HepG2 (cell line): ENCODE data around the gene PLCXD1. TPM values are rescaled to one million over a fixed set of nuclear protein-coding genes. Genes with fewer than 3 reads are reported as not detected.

Source experiments
- FLYWCH1 ChIP-seq: sonication (generic); formaldehyde crosslinking; IDR thresholded peaks from 2 replicates; pipeline ENCODE4 v1.8.1; 2023; ENCODE audit warnings: mild to moderate bottlenecking, missing genetic modification reagents
- FOXK1 ChIP-seq: sonication (generic); formaldehyde crosslinking; IDR thresholded peaks from 2 replicates; pipeline ENCODE4 v1.4.0; 2020; ENCODE audit warnings: low read depth, missing genetic modification reagents, borderline replicate concordance
- HMG20B ChIP-seq: conservative IDR thresholded peaks from 2 replicates; pipeline ENCODE4 v1.6.1; 2016; ENCODE audit warnings: missing genetic modification reagents, missing compliant biosample characterization
- MTA3 ChIP-seq: sonication (generic); formaldehyde crosslinking; IDR thresholded peaks from 2 replicates; pipeline ENCODE4 v1.4.0; 2020; ENCODE audit warnings: missing genetic modification reagents
- PHF20 ChIP-seq: sonication (generic); formaldehyde crosslinking; IDR thresholded peaks from 2 replicates; pipeline ENCODE4 v1.5.0; 2020; ENCODE audit warnings: mild to moderate bottlenecking, missing genetic modification reagents
- RARA ChIP-seq: IDR thresholded peaks from 2 replicates; pipeline ENCODE4 v1.6.1; 2016; ENCODE audit warnings: missing genetic modification reagents, missing compliant biosample characterization
- REPIN1 ChIP-seq: sonication (generic); formaldehyde crosslinking; IDR thresholded peaks from 2 replicates; pipeline ENCODE4 v1.8.0; 2022; ENCODE audit warnings: missing genetic modification reagents, low read depth, mild to moderate bottlenecking, borderline replicate concordance
- SRF ChIP-seq: IDR thresholded peaks from 2 replicates; pipeline ENCODE4 v1.6.1; 2011; ENCODE audit warnings: mild to moderate bottlenecking, low read depth, low read length, moderate library complexity
- TARDBP ChIP-seq: sonication (generic); formaldehyde crosslinking; IDR thresholded peaks from 2 replicates; pipeline ENCODE4 v1.8.0; 2022; ENCODE audit warnings: mild to moderate bottlenecking, missing genetic modification reagents
- THAP11 ChIP-seq: IDR thresholded peaks from 2 replicates; pipeline ENCODE4 v1.6.1; 2016; ENCODE audit warnings: missing biosample characterization, missing genetic modification reagents
- ZBTB21 ChIP-seq: sonication (generic); formaldehyde crosslinking; IDR thresholded peaks from 2 replicates; pipeline ENCODE4 v1.4.0; 2020; ENCODE audit warnings: missing genetic modification reagents
- ZNF672 ChIP-seq: sonication (generic); formaldehyde crosslinking; IDR thresholded peaks from 2 replicates; pipeline ENCODE4 v1.8.1; 2022; ENCODE audit warnings: missing genetic modification reagents
- ZSCAN31 ChIP-seq: sonication (generic); formaldehyde crosslinking; IDR thresholded peaks from 2 replicates; pipeline ENCODE4 v1.5.0; 2020; ENCODE audit warnings: low read depth, mild to moderate bottlenecking, missing genetic modification reagents
- polyA plus RNA-seq, 8 experiments: library from polyadenylated mRNA; depleted of rRNA in 3 of 8; stranded (reverse) in 7 of 8; unstranded in 1 of 8; fragments of >200 nt; fragmentation: Illumina TruSeq in 4 of 8; extraction: Trizol in 4 of 8; gene quantifications; 2 replicates each; pipeline versions ENCODE4 v1.2.1 to v1.2.3, GENCODE V29; 2011 to 2016; ENCODE audit warnings: low read depth in 4 of 8, missing spikeins in 1 of 8, mixed read lengths in 1 of 8; ENCODE audit not compliant: insufficient read depth in 1 of 8
- total RNA-seq, 5 experiments: library from RNA; depleted of rRNA; stranded (reverse); fragments of >200 nt; fragmentation: Illumina TruSeq; extraction: Trizol; gene quantifications; 2 replicates each; pipeline ENCODE4 v1.2.3, GENCODE V29; 2016; ENCODE audit warnings: low read depth in 1 of 5
- TF ChIP-seq, protein P1 (sequence below): sonication (generic); formaldehyde crosslinking; IDR thresholded peaks from 2 replicates; pipeline ENCODE4 v1.4.0; 2020; ENCODE audit warnings: missing genetic modification reagents, mild to moderate bottlenecking, borderline replicate concordance
- TF ChIP-seq, protein P2 (sequence below): sonication (generic); formaldehyde crosslinking; IDR thresholded peaks from 2 replicates; pipeline ENCODE4 v1.4.0; 2020; ENCODE audit warnings: missing genetic modification reagents, borderline replicate concordance
- TF ChIP-seq, protein P3 (sequence below): sonication (generic); formaldehyde crosslinking; IDR thresholded peaks from 2 replicates; pipeline ENCODE4 v1.5.1; 2020; ENCODE audit warnings: missing genetic modification reagents, mild to moderate bottlenecking, borderline replicate concordance
- TF ChIP-seq, protein P4 (sequence below): sonication (generic); formaldehyde crosslinking; IDR thresholded peaks from 2 replicates; pipeline ENCODE4 v1.4.0; 2020; ENCODE audit warnings: missing genetic modification reagents

Gene PLCXD1
- total and polyA plus RNA-seq, 2 of the 13 experiments (the other 11 are each of a cell fraction or from before 2014, with no cell fraction given): 87.7 to 153 TPM

DNA sequence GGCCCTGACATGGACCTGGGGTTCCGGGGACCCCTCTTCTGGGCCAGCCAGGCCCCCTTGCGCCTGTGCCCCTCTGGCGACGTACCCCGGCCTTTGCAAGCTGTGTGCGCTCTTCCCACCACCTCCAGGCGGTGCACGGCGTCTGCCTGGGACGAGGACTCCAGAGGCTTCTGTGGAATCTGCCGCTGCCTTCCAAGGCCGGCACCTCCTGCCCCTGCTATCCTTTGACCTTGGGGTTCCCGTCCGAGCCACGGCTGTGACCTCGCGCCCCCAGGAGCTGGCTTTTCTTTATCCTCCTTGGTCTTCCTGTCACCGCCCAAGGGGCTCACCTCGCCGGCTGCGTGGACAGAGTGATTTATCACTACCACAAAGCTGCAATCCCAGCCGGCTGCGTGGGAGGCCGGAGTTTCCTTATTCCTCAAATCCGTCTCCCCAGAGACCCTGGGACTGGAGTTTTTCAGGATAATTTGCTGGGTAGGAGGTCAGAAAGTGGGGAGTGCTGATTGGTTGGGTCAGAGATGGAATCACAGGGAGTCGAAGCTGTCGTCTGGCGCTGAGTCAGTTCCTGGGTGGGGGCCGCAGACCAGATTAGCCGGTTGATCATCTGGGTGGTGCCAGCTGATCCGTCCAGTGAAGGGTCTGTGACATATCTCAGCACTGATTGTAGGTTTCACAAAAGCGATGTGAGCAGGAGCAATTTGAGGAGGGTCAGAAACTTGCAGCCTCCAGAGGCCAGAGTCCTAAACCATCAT, 19.8 kb upstream of the PLCXD1 start (continued):
- TF ChIP-seq, protein P1, sequence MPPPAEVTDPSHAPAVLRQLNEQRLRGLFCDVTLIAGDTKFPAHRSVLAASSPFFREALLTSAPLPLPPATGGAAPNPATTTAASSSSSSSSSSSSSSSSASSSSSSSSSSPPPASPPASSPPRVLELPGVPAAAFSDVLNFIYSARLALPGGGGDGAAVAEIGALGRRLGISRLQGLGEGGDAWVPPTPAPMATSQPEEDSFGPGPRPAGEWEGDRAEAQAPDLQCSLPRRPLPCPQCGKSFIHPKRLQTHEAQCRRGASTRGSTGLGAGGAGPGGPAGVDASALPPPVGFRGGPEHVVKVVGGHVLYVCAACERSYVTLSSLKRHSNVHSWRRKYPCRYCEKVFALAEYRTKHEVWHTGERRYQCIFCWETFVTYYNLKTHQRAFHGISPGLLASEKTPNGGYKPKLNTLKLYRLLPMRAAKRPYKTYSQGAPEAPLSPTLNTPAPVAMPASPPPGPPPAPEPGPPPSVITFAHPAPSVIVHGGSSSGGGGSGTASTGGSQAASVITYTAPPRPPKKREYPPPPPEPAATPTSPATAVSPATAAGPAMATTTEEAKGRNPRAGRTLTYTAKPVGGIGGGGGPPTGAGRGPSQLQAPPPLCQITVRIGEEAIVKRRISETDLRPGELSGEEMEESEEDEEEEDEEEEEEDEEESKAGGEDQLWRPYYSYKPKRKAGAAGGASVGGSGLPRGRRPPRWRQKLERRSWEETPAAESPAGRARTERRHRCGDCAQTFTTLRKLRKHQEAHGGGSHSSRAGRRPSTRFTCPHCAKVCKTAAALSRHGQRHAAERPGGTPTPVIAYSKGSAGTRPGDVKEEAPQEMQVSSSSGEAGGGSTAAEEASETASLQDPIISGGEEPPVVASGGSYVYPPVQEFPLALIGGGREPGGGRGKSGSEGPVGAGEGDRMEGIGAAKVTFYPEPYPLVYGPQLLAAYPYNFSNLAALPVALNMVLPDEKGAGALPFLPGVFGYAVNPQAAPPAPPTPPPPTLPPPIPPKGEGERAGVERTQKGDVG (CRISPR knock-in tag): 0 out of 2 replicates have a peak, but pooled peaks have one; percentile 15
- no peak for TF ChIP-seq TARDBP (CRISPR knock-in tag)
- TF ChIP-seq, protein P2, sequence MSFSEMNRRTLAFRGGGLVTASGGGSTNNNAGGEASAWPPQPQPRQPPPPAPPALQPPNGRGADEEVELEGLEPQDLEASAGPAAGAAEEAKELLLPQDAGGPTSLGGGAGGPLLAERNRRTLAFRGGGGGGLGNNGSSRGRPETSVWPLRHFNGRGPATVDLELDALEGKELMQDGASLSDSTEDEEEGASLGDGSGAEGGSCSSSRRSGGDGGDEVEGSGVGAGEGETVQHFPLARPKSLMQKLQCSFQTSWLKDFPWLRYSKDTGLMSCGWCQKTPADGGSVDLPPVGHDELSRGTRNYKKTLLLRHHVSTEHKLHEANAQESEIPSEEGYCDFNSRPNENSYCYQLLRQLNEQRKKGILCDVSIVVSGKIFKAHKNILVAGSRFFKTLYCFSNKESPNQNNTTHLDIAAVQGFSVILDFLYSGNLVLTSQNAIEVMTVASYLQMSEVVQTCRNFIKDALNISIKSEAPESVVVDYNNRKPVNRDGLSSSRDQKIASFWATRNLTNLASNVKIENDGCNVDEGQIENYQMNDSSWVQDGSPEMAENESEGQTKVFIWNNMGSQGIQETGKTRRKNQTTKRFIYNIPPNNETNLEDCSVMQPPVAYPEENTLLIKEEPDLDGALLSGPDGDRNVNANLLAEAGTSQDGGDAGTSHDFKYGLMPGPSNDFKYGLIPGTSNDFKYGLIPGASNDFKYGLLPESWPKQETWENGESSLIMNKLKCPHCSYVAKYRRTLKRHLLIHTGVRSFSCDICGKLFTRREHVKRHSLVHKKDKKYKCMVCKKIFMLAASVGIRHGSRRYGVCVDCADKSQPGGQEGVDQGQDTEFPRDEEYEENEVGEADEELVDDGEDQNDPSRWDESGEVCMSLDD (CRISPR knock-in tag): peak; percentile 97
- no peak for TF ChIP-seq ZBTB21 (CRISPR knock-in tag)
- TF ChIP-seq REPIN1 (CRISPR knock-in tag): no peak
- TF ChIP-seq SRF: no peak
- no peak for TF ChIP-seq MTA3
- no peak for TF ChIP-seq FLYWCH1
- no peak; the same call in 1 of the 2 replicates for TF ChIP-seq HMG20B (CRISPR knock-in tag)
- TF ChIP-seq THAP11 (CRISPR knock-in tag): no peak
- TF ChIP-seq ZSCAN31: no peak
- TF ChIP-seq, protein P3, sequence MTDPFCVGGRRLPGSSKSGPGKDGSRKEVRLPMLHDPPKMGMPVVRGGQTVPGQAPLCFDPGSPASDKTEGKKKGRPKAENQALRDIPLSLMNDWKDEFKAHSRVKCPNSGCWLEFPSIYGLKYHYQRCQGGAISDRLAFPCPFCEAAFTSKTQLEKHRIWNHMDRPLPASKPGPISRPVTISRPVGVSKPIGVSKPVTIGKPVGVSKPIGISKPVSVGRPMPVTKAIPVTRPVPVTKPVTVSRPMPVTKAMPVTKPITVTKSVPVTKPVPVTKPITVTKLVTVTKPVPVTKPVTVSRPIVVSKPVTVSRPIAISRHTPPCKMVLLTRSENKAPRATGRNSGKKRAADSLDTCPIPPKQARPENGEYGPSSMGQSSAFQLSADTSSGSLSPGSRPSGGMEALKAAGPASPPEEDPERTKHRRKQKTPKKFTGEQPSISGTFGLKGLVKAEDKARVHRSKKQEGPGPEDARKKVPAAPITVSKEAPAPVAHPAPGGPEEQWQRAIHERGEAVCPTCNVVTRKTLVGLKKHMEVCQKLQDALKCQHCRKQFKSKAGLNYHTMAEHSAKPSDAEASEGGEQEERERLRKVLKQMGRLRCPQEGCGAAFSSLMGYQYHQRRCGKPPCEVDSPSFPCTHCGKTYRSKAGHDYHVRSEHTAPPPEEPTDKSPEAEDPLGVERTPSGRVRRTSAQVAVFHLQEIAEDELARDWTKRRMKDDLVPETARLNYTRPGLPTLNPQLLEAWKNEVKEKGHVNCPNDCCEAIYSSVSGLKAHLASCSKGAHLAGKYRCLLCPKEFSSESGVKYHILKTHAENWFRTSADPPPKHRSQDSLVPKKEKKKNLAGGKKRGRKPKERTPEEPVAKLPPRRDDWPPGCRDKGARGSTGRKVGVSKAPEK: no peak
- TF ChIP-seq RARA: peak; percentile 74
- TF ChIP-seq ZNF672 (CRISPR knock-in tag): no peak
- TF ChIP-seq FOXK1 (CRISPR knock-in tag): no peak
- no peak; the same call in 1 of the 2 replicates for TF ChIP-seq PHF20 (CRISPR knock-in tag)
- TF ChIP-seq, protein P4, sequence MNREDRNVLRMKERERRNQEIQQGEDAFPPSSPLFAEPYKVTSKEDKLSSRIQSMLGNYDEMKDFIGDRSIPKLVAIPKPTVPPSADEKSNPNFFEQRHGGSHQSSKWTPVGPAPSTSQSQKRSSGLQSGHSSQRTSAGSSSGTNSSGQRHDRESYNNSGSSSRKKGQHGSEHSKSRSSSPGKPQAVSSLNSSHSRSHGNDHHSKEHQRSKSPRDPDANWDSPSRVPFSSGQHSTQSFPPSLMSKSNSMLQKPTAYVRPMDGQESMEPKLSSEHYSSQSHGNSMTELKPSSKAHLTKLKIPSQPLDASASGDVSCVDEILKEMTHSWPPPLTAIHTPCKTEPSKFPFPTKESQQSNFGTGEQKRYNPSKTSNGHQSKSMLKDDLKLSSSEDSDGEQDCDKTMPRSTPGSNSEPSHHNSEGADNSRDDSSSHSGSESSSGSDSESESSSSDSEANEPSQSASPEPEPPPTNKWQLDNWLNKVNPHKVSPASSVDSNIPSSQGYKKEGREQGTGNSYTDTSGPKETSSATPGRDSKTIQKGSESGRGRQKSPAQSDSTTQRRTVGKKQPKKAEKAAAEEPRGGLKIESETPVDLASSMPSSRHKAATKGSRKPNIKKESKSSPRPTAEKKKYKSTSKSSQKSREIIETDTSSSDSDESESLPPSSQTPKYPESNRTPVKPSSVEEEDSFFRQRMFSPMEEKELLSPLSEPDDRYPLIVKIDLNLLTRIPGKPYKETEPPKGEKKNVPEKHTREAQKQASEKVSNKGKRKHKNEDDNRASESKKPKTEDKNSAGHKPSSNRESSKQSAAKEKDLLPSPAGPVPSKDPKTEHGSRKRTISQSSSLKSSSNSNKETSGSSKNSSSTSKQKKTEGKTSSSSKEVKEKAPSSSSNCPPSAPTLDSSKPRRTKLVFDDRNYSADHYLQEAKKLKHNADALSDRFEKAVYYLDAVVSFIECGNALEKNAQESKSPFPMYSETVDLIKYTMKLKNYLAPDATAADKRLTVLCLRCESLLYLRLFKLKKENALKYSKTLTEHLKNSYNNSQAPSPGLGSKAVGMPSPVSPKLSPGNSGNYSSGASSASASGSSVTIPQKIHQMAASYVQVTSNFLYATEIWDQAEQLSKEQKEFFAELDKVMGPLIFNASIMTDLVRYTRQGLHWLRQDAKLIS (CRISPR knock-in tag): no peak
